NCI-H1694 (cell line): Measurements from ENCODE around the gene FBXL17.

Source experiments
- DNase-seq: peaks from one replicate; lab custom pipeline; 2025; lab: John Stamatoyannopoulos, UW

FBXL17 gene

GRCh38 chr5:107997338-107997980, 384.4 kb downstream of the FBXL17 start:
- no peak for DNase-seq

GRCh38 chr5:107993341-107993740, 388.6 kb downstream of the FBXL17 start:
- no peak for DNase-seq

GRCh38 chr5:107990881-107991810, 390.8 kb downstream of the FBXL17 start:
- DNase-seq: no peak

GRCh38 chr5:107985144-107985543, 396.8 kb downstream of the FBXL17 start:
- no peak for DNase-seq

GRCh38 chr5:107982703-107983425, 399.0 kb downstream of the FBXL17 start:
- no peak for DNase-seq

GRCh38 chr5:107980923-107981692, 400.8 kb downstream of the FBXL17 start:
- no peak for DNase-seq

GRCh38 chr5:107979900-107980299, 402.0 kb downstream of the FBXL17 start:
- DNase-seq: no peak

GRCh38 chr5:107979291-107979690, 402.6 kb downstream of the FBXL17 start:
- no peak for DNase-seq

GRCh38 chr5:107977550-107978071, 404.3 kb downstream of the FBXL17 start:
- no peak for DNase-seq

GRCh38 chr5:107975568-107975967, 406.3 kb downstream of the FBXL17 start:
- no peak for DNase-seq

- no peak for DNase-seq
These were observed 410.1 kb downstream of the FBXL17 start for GRCh38 chr5:107971846-107972245.

GRCh38 chr5:107969847-107970246, 412.1 kb downstream of the FBXL17 start:
- DNase-seq: no peak

GRCh38 chr5:107968998-107969397, 412.9 kb downstream of the FBXL17 start:
- no peak for DNase-seq

- DNase-seq: no peak
These were observed 413.5 kb downstream of the FBXL17 start for GRCh38 chr5:107968406-107968843.

- DNase-seq: no peak
These were observed 415.7 kb downstream of the FBXL17 start for GRCh38 chr5:107966201-107966600.

GRCh38 chr5:107964722-107965121, 417.2 kb downstream of the FBXL17 start:
- no peak for DNase-seq

- no peak for DNase-seq
These were observed 422.2 kb downstream of the FBXL17 start for GRCh38 chr5:107959573-107960279.

GRCh38 chr5:107958861-107959260, 423.0 kb downstream of the FBXL17 start:
- DNase-seq: no peak

GRCh38 chr5:107958432-107958831, 423.5 kb downstream of the FBXL17 start:
- no peak for DNase-seq

- peak; percentile 21 for DNase-seq
These were observed 424.8 kb downstream of the FBXL17 start for GRCh38 chr5:107957051-107957450.

- DNase-seq: no peak
These were observed 426.6 kb downstream of the FBXL17 start for GRCh38 chr5:107955321-107955720.
